Measurements from ENCODE around the gene ACTN4.

ACTN4 gene

GRCh38 chr19:38639679-38640078 lies 7.8 kb upstream of the ACTN4 start:
- DNase-seq (ENCODE audit: low read depth) = no peak
- no peak overlapping the region for H3K4me3 ChIP-seq (replicated peaks; ENCODE audit: low read depth, low read length)
- TF ChIP-seq CTCF (IDR thresholded peaks at IDR 0.05; ENCODE audit: low read length, missing control alignments) = no peak

DNA sequence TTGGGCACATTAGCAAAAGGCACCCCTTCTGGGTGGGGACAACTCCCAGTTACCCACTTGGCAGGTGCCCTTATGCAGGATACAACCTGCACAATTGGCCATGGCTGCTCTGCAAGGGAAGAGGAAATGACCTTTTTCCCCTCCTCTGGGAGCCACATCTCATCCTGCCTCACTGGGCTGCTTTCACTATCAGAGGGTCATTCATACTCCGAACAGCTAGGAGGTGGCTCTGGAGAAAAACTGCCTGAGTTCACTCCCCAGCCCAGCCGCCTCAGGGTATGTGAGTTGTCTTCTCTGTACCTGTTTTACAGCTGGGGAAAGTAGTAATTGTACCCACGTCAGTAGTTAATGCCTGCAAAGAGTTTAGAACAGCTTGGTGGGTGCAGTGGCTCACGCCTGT lies 7.1 kb upstream of the ACTN4 start:
- no peak for DNase-seq (ENCODE audit: low read depth)
- TF ChIP-seq CTCF (IDR thresholded peaks at IDR 0.05; ENCODE audit: low read length, missing control alignments) = no peak
- H3K4me3 ChIP-seq (replicated peaks; ENCODE audit: low read depth, low read length) = no peak overlapping the region

DNA sequence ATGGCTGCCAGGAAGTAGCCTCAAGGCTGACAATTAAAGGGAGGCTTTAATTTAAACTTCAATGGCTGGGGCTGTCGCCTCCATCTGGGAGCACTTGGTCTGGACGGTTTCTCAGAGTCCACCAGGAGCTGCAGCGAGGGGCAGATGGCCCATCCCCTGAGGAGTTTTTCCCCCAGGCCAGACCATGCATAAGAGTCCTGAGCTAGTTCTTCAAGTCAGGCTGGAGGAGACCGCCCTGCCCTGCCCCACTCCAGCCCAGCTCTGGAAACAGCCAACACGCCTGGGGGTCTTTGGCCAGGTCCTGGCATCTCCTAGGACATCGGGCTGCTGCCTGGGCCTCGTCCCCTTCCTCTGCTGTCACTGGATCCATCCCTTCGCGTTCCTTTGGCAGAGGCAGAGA lies 5.3 kb upstream of the ACTN4 start:
- no peak for DNase-seq (ENCODE audit: low read depth)
- TF ChIP-seq CTCF (IDR thresholded peaks at IDR 0.05; ENCODE audit: low read length, missing control alignments) = no peak
- H3K4me3 ChIP-seq (replicated peaks; ENCODE audit: low read depth, low read length) = no peak overlapping the region

DNA sequence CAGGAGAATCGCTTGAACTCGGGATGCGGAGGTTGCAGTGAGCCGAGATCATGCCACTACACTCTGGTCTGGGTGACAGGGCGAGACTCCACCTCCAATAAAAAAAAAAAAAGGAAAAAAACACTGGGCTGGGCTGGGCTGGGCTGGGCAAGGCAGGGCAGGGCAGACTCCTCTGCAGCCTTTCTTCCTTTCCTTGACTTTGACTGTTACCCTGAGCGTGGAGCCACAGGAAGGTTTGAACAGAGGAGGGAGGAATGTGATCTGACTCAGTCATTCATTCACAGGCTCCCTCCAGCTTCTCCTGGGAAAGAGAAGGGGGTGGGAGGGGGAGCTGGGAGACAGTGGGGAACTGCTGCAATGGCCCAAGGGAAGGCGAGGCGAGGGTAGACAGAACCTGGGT lies 2.7 kb upstream of the ACTN4 start:
- no peak for TF ChIP-seq CTCF (IDR thresholded peaks at IDR 0.05; ENCODE audit: low read length, missing control alignments)
- no peak overlapping the region for H3K4me3 ChIP-seq (replicated peaks; ENCODE audit: low read depth, low read length)

GRCh38 chr19:38647966-38648768 lies 718 bp downstream of the ACTN4 start:
- no peak for DNase-seq (ENCODE audit: low read depth)
- H3K4me3 ChIP-seq (replicated peaks; ENCODE audit: low read depth, low read length) = peak overlapping the region; percentile 98
- TF ChIP-seq CTCF (IDR thresholded peaks at IDR 0.05; ENCODE audit: low read length, missing control alignments) = no peak

More for the DNA sequence above, 2.7 kb upstream of the ACTN4 start:
- no peak for DNase-seq (ENCODE audit: low read depth)

GRCh38 chr19:38648769-38649304 lies 1.4 kb downstream of the ACTN4 start:
- H3K4me3 ChIP-seq (replicated peaks; ENCODE audit: low read depth, low read length) = peak overlapping the region; percentile 98
- no peak for TF ChIP-seq CTCF (IDR thresholded peaks at IDR 0.05; ENCODE audit: low read length, missing control alignments)
- no peak for DNase-seq (ENCODE audit: low read depth)

All from fibroblast of pulmonary artery (primary cell).